Midbrain (tissue), 1 donor: ENCODE results near the gene SMIM23.

Source experiments
- DNase-seq: peaks from one replicate; lab custom pipeline; 2025; lab: John Stamatoyannopoulos, UW

SMIM23 gene

DNA sequence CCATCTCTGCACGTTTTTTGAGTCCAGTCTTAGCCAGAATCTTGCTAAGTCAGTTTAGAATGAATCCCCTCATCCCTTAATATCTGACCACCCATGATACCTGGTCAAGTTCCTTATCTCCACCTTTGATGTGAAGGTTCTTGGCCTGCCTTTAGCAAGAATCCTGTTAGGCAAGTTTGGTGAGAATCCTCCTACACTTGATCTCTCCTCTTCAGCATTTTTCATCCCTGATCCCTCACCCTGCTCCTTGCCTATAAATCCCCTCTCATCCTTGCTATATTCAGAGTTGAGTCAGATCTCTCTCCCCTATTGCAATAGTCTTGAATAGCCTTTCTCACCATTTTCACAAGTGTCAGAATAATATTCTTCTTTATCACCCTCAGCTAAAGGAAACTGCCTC is 31.0 kb downstream of the SMIM23 start:
- no peak for DNase-seq

DNA sequence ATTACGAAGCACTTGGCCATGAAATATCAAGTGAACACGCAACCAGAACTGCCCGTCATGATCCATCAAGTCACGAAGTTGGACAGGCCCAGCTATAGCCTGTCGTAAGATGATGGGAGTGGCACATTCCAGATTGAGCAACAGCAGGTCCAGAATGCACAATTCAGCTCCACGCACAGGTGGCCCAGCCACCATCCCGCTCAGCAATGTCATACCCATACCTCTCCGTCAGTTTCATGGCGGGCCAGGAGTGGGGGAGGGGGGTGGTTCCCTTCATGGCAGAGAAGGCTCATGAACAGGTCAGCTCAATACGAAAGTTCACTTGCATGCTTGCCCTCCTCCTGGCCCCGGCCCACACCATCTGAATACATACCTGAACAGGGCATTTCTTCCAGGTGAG is 34.9 kb downstream of the SMIM23 start:
- DNase-seq, result no peak

- DNase-seq, result no peak
Observed at GRCh38 chr5:171821286-171821685, 35.7 kb downstream of the SMIM23 start.

DNA sequence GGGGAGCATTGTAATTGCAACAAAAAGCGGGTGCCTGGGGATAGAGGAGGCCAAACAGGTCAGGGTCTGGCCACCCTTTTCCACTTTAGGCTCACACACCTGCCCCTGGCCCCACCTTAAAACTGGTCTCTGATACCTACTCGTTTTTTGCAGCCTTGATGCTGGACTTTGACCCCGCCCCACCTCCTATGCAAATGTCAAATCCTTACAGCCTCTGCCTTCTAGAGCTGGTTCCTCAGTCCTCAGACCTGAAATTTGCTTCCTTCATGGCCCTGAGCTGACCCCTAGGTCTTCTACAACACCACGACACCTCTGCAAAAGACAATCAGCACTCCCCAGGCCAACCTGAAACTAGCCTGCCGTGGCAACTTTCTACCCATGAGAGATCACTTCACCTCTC is 37.7 kb downstream of the SMIM23 start:
- DNase-seq, result no peak

DNA sequence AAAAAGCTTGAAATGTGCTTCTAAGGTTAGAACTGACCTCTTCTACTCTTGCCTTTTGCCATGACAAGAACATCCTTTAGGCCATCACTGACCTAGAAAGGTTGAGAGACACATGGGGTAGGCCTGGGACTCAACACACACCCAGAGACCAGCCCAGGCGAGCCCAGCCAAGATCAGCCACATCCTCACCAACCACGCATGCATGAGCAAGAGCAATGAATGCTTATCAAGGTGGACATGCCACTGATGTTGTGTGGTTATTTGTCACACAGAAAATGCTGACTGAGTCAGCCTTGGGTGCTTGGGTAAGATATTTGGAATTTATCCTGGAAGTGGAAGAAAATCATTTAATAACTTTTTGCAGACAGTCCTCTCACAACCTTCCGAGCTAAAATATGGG is 39.4 kb downstream of the SMIM23 start:
- DNase-seq, result no peak

DNA sequence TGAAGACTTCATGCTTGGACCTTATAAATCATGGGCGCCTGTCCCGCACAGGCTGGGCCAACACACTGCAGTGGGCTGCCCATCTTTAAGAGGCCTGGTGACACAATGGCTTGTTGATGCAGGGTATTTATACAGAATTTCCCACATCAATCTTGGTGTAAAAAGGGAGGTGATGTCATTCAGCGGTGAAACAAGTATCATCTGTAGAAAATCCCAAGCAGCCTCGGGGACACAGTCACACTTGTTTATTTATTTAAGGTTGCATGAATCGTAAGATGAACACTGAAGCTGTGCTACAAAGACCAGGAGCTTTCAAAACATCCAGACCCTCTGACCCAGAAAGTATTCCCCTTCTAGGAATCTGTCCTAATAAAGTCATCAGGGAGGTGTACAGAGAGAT is 40.5 kb downstream of the SMIM23 start:
- no peak for DNase-seq

DNA sequence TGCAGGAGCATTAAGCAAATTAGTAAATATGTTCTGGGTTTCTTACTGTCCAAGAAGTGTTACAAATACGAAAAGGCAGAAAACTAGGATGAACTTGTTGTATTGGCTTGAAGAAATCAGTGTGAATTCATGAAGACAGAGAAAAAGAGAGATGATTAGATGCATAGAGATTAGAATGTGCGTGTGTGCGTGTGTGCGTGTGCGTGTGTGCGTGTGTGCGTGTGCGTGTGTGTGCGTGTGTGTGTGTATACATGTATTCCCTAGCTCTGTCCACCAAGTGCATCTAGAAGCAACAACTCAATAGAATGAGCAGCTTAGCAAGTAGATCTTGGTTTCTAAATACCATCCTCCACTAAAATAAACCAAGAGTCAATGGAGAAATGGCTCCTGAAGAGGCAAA is 41.5 kb downstream of the SMIM23 start:
- no peak for DNase-seq

DNA sequence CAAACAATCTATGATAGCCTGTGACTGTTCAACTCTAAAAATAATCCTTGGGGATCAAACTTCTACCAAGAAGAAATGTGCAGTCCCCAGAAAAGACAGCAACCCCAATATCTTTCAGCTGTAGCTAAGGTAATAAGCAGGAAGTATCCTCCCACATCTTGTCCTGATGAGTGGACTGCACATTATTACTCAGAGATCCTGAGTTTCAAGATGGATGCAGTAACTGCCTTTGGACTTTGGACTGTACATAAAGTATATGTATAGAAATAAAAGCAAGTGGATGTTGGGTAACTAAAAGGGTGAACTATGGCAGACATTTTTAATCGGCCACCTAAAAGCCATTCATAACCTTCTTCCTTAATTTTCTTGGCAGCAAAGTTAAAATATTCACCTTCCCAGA is 45.1 kb downstream of the SMIM23 start:
- no peak for DNase-seq

GRCh38 chr5:171832775-171833174 is 47.2 kb downstream of the SMIM23 start:
- DNase-seq, result no peak

DNA sequence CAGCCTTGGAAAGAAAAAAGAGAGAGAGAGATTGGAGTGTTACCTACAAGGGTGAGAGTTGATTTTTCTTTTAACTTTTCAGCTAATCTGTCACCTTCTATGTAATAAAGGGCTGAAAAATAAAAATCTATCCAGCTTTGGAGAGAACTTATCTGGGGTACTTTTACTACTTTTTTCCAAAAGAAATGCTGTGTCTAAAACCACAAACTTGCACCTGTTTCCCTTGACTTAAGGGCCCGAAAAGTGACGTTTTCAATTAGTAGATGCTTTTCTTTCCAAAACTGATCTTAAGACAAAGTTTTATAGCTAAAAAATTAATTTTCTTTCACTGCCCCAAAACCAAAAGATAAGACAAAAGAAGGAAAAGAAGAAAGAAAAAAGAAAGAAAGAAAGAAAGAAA is 48.8 kb downstream of the SMIM23 start:
- no peak for DNase-seq

GRCh38 chr5:171835066-171835465 is 49.4 kb downstream of the SMIM23 start:
- no peak for DNase-seq

DNA sequence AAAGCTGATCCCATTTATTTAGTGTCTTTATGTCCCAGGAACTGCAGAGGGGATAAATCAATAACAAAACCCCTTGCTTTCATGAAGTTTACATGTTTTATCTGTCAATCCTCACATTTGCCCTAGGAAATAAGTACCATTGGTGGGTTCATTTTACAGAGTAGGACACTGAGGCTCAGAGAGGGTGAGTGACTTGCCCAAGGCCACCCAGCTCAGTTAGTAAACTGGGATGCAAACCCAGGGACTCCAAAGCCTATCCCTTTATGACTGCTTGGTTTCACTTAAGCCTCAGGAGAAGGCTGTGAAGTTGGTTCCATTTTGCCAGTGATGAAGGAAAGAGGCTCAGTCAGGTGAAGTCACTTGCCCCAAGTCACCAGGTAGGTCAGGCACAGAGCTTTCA is 51.9 kb downstream of the SMIM23 start:
- DNase-seq, result no peak

DNA sequence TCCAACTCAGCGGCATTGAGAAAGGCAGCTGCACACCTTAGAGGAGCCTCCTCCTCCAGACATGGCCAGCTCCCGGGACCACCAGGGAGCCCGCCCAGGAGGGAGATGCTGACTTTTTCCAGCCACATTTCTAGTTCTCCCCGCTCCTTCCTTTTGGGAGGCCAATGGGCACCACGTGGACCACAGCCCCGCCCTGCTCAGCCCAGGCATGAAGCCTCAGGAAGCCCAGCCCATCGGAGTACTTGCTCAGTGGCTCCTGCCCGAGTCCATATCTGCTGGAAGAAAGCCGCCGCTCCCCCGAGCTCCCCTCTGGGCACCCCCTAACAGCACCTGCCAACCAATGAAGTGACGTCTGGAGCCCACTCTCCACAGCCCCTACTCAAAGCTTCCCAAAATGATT is 52.4 kb downstream of the SMIM23 start:
- DNase-seq, result no peak

GRCh38 chr5:171839112-171839511 is 53.5 kb downstream of the SMIM23 start:
- no peak for DNase-seq

- no peak for DNase-seq
Observed at GRCh38 chr5:171840066-171840465, 54.4 kb downstream of the SMIM23 start.
